CD4-positive, alpha-beta T cell treated with Interferon gamma for 1 hour (primary cell): ENCODE data around the gene IFNA1.
A peak's percentile ranks its signal among the peaks of the same experiment; 100 is the strongest.
"Not testable (repeated sequence)": the region's sequence is repeated elsewhere in the genome, so short reads cannot be mapped to it uniquely, and the experiment has no call there.

Experiments
- DNase-seq: peaks from one replicate; pipeline ENCODE4 v3.0.0-alpha.2; 2020

The IFNA1 gene

GRCh38 chr9:21440139-21440538 is at the start of gene IFNA1:
Gene IFNA1 (plus strand): TSS chr9:21440439. CDS start chr9:21440508, 69 bp downstream.
- no peak for DNase-seq

- no peak for DNase-seq
These were observed 48.0 kb upstream of the IFNA1 start for GRCh38 chr9:21392270-21392669.

- peak; percentile 36 for DNase-seq
These were observed 44.2 kb upstream of the IFNA1 start for GRCh38 chr9:21395778-21396717.

- DNase-seq = no peak
These were observed 41.2 kb upstream of the IFNA1 start for GRCh38 chr9:21398955-21399489.

- DNase-seq = no peak
These were observed 40.3 kb upstream of the IFNA1 start for GRCh38 chr9:21399956-21400355.

GRCh38 chr9:21402386-21403251 is 37.6 kb upstream of the IFNA1 start:
- DNase-seq = no peak

- DNase-seq = no peak
These were observed 36.1 kb upstream of the IFNA1 start for GRCh38 chr9:21404146-21404545.

GRCh38 chr9:21408817-21409216 is 31.4 kb upstream of the IFNA1 start, which contains the start of gene IFNA8:
Gene IFNA8 (plus strand): TSS chr9:21409117. CDS start chr9:21409177, 60 bp downstream.
- DNase-seq = no peak

GRCh38 chr9:21412107-21412506 is 28.1 kb upstream of the IFNA1 start:
- DNase-seq = no peak

- DNase-seq = no peak
These were observed 27.1 kb upstream of the IFNA1 start for GRCh38 chr9:21413151-21413550.

- no peak for DNase-seq
These were observed 26.6 kb upstream of the IFNA1 start for GRCh38 chr9:21413624-21414023.

GRCh38 chr9:21414220-21414940 is 25.9 kb upstream of the IFNA1 start:
- DNase-seq = no peak

- DNase-seq = no peak
These were observed 24.6 kb upstream of the IFNA1 start for GRCh38 chr9:21415493-21416267.

- no peak for DNase-seq
These were observed 12.0 kb upstream of the IFNA1 start for GRCh38 chr9:21428235-21428634.

- DNase-seq = no peak
These were observed 11.0 kb upstream of the IFNA1 start for GRCh38 chr9:21429191-21429590.

GRCh38 chr9:21432672-21433425 is 7.4 kb upstream of the IFNA1 start:
- no peak for DNase-seq

- no peak for DNase-seq
These were observed 5.8 kb upstream of the IFNA1 start for GRCh38 chr9:21434202-21435014.

GRCh38 chr9:21435015-21435383 is 5.2 kb upstream of the IFNA1 start:
- DNase-seq = not testable (repeated sequence)

- DNase-seq = peak; percentile 35
These were observed 3.8 kb downstream of the IFNA1 start for GRCh38 chr9:21443849-21444625.
